Measurements from ENCODE around the gene PAXX.

GRCh38 chr9:137006116-137007003 is 14.1 kb downstream of the PAXX start:
- TF ChIP-seq CTCF (IDR thresholded peaks at IDR 0.05; ENCODE audit: insufficient read depth, low read length, poor library complexity, severe bottlenecking) = no peak
- no peak for TF ChIP-seq EZH2phosphoT487 (conservative IDR thresholded peaks at IDR 0.05; ENCODE audit: low read length)
